Tongue (tissue), 2 donors: ENCODE results near the gene BMP6. TPM values are rescaled to one million over a fixed set of nuclear protein-coding genes. Genes with fewer than 3 reads are reported as not detected.

ENCODE experiments used
- DNase-seq: peaks from one replicate; pipeline ENCODE4 v3.0.0-alpha.2; 2015
- total RNA-seq: library from RNA; depleted of rRNA; stranded (reverse); fragments of >200 nt; gene quantifications from one replicate; pipeline ENCODE4 v1.2.3, GENCODE V29; 2014

Gene BMP6
- total RNA-seq, 1 donor from 2014 or later = 10.7 TPM

GRCh38 chr6:7832904-7833750 lies 107.2 kb downstream of the BMP6 start:
- DNase-seq = no peak

DNA sequence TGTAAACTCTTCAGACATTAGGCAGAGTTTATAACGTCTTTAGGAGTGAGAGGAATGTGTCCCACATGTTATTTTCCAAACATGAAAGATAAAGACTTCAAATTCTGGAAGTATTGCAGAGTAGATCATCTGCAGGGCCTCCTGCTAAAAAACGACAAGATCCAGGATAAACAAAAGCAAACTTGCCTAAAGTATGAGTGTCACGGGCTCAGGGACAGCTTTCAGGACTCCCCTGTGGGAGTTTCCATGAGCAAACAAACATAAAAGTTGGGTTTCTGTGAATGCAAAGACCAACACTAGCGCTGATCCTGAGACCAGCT lies 107.8 kb downstream of the BMP6 start:
- DNase-seq = no peak

- DNase-seq = no peak
These were observed 110.6 kb downstream of the BMP6 start for GRCh38 chr6:7836371-7837026.

DNA sequence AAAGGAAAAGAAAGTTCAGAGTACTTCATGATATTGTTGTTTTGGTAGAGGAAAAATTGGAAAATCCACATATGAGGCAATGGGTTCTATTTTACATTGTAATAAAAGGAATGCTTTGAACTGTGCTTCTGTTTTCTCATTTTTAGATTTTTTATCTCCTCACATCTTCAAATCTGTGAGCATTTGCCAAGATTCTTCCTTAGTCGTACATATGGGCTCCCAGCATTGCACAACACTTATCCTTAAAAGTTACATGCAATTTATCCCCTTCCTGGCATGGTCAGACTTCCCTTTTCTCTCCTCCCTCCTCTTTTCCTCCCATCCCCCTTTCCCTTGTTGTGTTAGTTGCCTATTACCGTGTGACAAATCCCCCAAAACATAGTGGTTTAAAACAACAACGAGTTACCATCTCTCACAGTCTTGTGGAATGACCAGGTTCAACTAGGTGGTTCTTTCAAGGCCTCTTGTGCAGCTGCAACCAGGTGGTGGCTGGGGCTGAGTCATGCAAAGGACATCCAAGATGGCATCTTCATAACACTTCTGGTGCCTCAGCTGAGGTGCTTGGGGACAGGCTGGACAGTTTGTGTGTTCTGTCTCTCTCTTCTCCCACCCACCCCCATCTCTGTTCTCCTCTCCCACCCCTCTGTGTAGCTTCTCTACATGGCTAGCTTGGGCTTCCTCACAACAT lies 116.0 kb downstream of the BMP6 start:
- no peak for DNase-seq

DNA sequence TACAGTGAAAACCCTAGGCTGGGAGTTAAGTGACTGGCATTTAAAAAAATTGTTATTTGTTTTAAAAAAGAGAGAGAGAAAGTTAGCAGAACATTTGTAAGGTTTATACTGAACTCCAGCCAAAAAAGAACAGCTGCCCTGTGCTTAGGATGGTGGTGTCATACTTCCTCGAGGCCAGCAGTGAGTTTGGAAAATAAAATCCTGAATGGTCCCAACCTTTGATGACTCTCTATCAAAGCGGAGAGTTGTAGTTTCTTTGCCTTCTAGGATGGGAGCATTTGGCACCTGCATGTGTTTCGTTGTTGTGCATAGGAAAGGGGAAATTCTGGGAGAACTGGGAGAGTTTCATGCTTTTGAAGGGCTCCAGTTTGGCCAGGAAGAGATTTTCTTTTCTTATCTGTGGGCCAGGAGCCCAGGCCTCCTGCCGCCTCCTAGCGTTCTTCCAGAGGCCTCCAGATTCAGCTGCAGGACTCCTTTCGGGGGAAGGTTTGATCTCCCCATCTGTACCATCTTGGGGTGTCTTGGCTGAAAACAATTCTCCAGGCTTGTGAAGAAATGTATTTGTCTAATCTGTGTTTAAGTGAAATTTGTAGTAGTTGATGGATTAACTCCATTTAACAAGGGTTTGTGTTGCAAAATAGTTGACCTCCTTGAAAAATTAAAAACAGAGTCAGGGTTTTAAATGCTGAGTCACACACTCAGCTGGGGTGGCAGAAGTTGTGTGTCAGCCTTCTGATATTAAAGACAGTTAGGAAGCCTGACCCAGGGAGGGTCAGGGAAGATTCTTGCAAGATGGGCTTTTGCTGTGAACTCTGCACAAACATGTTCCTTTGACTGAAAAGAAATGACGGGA lies 121.3 kb downstream of the BMP6 start:
- peak; percentile 70 for DNase-seq

DNA sequence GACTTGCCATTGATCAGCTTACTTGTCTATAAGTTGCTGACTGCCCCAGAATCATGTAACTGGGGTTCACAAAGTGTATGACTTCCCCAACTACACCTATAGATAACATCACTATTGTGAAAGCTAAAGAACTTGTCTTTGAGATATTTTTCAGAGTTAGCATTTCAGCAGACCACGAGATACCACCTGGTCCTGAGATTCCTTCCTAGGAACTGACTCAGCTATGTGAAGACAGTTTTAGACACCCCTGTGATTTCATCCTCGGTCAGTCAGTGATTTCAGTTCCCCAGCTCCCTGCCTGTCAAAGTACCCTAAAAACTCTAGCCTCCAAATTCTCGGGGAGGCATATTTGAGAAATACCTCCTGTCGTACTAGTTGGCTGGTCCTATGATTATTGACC lies 122.3 kb downstream of the BMP6 start:
- DNase-seq = no peak

DNA sequence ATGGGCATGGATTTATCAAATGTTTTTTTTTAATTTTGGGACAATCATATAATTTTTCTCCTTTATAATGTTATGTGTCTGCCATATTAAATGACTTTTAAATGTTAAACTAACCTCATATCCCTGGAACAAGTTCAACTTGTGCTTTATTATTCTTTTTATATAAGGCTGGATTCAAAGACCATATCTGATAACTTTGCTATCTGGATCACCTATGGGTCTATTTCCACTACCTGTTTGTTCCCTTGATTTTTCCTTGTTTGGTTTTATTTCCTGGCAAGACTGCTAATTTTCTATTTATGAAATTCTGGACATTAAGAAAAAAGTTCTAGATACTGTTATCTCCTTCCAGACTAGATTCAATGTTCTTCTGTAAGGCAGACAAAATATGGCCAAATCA lies 125.9 kb downstream of the BMP6 start:
- DNase-seq = no peak

DNA sequence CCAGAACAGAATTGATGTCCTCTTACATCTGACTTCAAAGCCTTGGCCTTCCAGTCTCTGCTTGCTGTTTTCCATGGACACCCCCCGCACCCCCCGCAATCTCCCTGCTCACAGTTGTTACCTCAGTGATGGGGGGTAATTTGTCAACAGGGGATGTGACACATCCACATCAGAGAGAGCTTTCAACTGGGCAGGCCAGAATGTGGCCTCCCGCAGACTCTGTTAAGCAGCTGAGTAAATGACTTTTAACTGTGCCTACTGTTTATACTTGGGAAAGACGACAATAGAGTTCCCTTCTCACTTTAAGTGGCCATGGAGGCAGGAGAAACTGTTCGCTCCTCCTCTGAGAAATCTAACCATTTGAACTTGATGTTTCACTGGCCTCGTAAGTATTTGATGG lies 133.7 kb downstream of the BMP6 start:
- no peak for DNase-seq

DNA sequence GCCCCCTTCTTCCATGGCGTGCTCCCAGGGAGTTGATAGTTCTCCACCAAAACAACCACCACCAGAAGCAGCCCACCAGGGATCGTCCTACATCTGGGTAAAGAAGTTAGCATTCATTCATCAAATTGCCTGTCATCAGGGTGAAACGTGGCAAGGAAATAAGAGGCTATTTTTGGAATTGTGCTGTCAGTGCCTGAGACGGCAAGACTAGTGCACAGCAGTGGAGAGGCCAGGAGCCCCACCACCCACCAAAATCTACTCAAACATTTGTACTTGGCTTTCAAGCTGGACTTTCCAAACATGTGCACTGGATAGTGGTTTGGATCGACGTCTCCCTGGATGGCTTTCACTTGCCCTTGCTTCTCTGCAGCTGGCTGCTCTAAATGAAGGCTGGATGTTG lies 139.9 kb downstream of the BMP6 start:
- DNase-seq = no peak

DNA sequence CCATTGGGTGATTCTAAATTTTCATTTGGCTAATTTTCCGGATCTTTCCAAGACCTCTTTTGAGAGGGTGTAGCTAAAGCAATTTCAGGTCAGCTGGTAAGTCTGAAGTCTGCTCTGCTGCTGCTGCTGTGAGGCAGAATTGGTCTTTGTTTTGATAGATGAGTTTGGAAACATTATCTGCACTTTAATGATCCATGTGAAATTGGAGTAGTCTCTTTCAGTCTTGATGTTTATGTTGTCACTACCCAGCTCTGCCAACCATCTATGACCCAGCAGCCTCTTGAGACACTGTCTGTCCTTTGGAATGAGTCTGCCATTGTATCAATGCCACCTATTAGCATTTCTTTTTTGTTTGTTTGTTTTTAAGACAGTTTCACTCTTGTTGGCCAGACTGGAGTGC lies 140.6 kb downstream of the BMP6 start:
- no peak for DNase-seq

DNA sequence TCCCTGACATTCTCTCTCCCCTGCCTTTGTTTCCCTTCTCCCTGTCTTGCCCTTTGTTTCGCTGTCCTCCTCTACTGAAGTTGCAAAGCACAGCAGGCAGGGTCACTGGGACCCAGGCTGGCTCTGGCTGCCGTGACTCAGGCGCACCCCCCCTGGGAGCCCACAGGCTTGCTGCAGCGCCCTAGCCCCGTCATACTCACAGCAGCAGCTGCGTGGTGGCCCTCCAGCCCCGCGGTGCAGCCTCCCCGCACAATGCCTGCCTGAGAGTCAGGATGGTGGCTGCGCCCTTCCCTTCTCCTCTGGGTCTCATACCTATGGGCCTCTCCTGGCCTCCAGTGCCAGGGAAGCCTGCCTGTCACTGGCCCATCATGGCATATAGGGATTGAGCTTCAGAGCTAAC lies 143.0 kb downstream of the BMP6 start:
- no peak for DNase-seq

DNA sequence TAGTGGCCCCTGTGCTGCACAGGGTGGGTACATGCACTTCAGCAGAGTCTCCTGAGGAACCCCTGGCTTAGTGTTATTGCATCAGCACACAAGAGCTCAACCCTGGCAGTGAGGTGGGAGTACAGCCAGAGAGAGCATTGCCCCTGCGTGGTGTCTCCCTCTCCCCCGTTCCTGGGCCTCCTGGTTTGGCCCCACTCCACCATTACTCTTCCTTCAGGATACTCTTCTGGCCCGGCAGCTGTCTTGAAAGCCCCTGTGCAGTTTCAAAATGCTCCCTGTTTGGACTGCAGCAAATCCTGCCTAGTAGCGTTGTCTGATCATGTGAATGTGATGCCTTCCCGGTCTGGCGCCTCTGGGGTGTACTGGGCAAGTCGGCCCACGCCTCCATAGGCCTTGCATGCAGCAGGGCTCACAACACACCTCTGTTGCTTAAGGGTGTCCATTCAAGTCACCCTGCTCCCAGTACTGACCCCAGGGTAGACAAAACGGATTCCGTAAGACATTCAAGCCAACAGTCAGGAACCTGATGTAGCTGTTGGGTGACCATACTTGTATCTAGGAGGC lies 152.6 kb downstream of the BMP6 start:
- peak; percentile 14 for DNase-seq

DNA sequence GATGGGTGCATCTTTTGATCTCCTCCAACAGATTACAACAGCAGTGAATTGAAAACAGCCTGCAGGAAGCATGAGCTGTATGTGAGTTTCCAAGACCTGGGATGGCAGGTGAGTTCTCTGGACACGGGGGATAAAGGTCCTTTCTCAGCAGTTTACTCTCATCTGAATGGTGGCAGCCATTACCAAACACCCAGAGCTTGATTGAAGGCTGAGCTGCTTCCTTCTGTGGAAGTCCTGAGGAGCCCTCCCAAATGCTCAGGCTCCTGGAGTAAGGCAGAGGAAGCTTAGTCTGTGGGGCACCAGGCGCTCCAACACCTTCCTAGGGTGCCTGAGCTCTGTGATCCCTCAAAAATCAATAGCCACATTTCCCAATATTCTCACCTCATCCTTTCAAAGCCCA lies 153.1 kb downstream of the BMP6 start:
- DNase-seq = no peak

- no peak for DNase-seq
These were observed 153.7 kb downstream of the BMP6 start for GRCh38 chr6:7879579-7879978.

- no peak for DNase-seq
These were observed 154.2 kb downstream of the BMP6 start for GRCh38 chr6:7879980-7880717.

DNA sequence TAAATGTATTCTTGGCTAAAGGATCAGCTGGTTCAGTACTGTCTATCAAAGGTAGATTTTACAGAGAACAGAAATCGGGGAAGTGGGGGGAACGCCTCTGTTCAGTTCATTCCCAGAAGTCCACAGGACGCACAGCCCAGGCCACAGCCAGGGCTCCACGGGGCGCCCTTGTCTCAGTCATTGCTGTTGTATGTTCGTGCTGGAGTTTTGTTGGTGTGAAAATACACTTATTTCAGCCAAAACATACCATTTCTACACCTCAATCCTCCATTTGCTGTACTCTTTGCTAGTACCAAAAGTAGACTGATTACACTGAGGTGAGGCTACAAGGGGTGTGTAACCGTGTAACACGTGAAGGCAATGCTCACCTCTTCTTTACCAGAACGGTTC lies 154.8 kb downstream of the BMP6 start:
- no peak for DNase-seq

GRCh38 chr6:7881765-7882500 lies 156.0 kb downstream of the BMP6 start:
- no peak for DNase-seq

GRCh38 chr6:7882505-7883257 lies 156.8 kb downstream of the BMP6 start:
- no peak for DNase-seq

DNA sequence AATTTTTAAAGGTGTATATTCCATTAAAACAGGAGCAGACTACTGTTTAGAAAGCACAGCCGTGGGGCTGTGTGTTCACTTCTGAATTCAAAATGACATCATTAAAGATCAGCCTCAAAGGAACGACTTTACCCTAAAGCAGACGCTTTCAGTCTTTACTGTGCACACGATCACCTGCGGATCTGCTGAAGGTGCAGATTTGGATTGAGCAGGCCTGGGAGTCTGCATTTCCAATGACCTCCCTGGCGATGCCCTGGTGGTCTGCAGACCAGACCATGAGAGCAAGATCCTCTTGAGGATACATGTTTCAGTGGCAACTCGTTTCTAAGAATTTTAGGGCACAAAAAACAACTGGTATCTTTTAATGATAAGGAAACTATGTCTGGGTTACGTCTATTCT lies 157.5 kb downstream of the BMP6 start:
- no peak for DNase-seq

DNA sequence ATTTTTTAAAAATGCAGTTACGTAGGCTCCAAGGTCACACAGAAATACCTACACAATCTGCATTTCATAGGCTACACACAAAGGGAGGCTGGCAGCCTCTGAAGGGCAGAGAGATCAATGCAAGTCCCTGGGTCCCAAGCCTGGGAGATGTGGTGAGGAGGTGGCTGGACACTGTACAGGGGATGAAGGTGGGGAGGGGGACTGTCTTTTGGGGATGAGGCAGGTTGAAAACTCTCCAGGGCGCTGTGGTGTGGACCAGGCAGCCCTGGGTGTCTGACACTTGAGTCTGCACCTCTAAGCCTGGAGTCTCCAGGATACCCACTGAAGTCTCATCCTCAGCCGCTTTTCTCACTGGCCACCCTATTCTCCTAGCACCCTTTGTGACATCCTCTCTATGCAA lies 160.2 kb downstream of the BMP6 start:
- DNase-seq = no peak
